ENCODE data around the gene EFEMP2.

The EFEMP2 gene

GRCh38 chr11:65866509-65867283 lies 5.9 kb downstream of the EFEMP2 start:
- FAIRE-seq: no peak
- no peak for DNase-seq (ENCODE audit: low spot score)

- FAIRE-seq (no peak), DNase-seq (ENCODE audit: low spot score) (no peak)
Measured at GRCh38 chr11:65865550-65866172, 6.9 kb downstream of the EFEMP2 start.

GRCh38 chr11:65864706-65865471 lies 7.7 kb downstream of the EFEMP2 start:
- FAIRE-seq: no peak

GRCh38 chr11:65863889-65864705 lies 8.5 kb downstream of the EFEMP2 start:
- no peak for DNase-seq (ENCODE audit: low spot score)
- no peak for FAIRE-seq

More at GRCh38 chr11:65864706-65865471, 7.7 kb downstream of the EFEMP2 start:
- no peak for DNase-seq (ENCODE audit: low spot score)

- DNase-seq (ENCODE audit: low spot score) (no peak), FAIRE-seq (no peak)
Measured at GRCh38 chr11:65862941-65863888, 9.4 kb downstream of the EFEMP2 start.

- FAIRE-seq (no peak), DNase-seq (ENCODE audit: low spot score) (no peak)
Measured at GRCh38 chr11:65862191-65862735, 10.3 kb downstream of the EFEMP2 start.

GRCh38 chr11:65861533-65862183 lies 10.9 kb downstream of the EFEMP2 start:
- FAIRE-seq: no peak
- DNase-seq (ENCODE audit: low spot score): no peak

- no peak for FAIRE-seq
- no peak for DNase-seq (ENCODE audit: low spot score)
Measured at GRCh38 chr11:65861165-65861505, 11.5 kb downstream of the EFEMP2 start.

- FAIRE-seq (peak; percentile 65), DNase-seq (ENCODE audit: low spot score) (peak; percentile 94)
Measured at GRCh38 chr11:65860278-65861164, 12.1 kb downstream of the EFEMP2 start, which contains the start of gene MUS81. MUS81 (plus strand) TSS chr11:65860433; CDS start chr11:65860754, 321 bp downstream.

GRCh38 chr11:65859812-65860277 lies 12.8 kb downstream of the EFEMP2 start:
- DNase-seq (ENCODE audit: low spot score): no peak
- FAIRE-seq: no peak

- DNase-seq (ENCODE audit: low spot score) (peak; percentile 94), FAIRE-seq (peak; percentile 58)
Measured at GRCh38 chr11:65859095-65859811, 13.3 kb downstream of the EFEMP2 start.

- FAIRE-seq (no peak), DNase-seq (ENCODE audit: low spot score) (no peak)
Measured at GRCh38 chr11:65858681-65859087, 13.9 kb downstream of the EFEMP2 start.

- peak; percentile 90 for DNase-seq (ENCODE audit: low spot score)
- FAIRE-seq: peak; percentile 59
Measured at GRCh38 chr11:65857853-65858680, 14.5 kb downstream of the EFEMP2 start, which contains the start of gene CFL1. CFL1 (minus strand) TSS chr11:65858180; CDS start chr11:65858099, 81 bp downstream.

- DNase-seq (ENCODE audit: low spot score) (no peak), FAIRE-seq (no peak)
Measured at GRCh38 chr11:65857500-65857852, 15.1 kb downstream of the EFEMP2 start.

- FAIRE-seq: no peak
- peak; percentile 27 for DNase-seq (ENCODE audit: low spot score)
Measured at GRCh38 chr11:65856689-65857499, 15.7 kb downstream of the EFEMP2 start.

- no peak for DNase-seq (ENCODE audit: low spot score)
- no peak for FAIRE-seq
Measured at GRCh38 chr11:65855927-65856363, 16.7 kb downstream of the EFEMP2 start.

All from RCC 7860 (cell line).